Brain microvascular endothelial cell (primary cell): Measurements from ENCODE around the gene UTRN.

ENCODE experiments used
- DNase-seq: peaks from one replicate; pipeline ENCODE4 v3.0.0-alpha.2; 2020
- H3K27ac ChIP-seq: fragments of 250-450 bp; sonication (Bioruptor Pico); 2 replicates; pipeline ENCODE4 v1.5.1; 2020; ENCODE audit warnings: mild to moderate bottlenecking, moderate library complexity
- H3K27me3 ChIP-seq: fragments of 250-450 bp; sonication (Bioruptor Pico); replicated peaks from 2 replicates; pipeline ENCODE4 v1.5.1; 2020; ENCODE audit warnings: mild to moderate bottlenecking
- H3K36me3 ChIP-seq: fragments of 250-450 bp; sonication (Bioruptor Pico); replicated peaks from 2 replicates; pipeline ENCODE4 v1.5.1; 2020; ENCODE audit warnings: mild to moderate bottlenecking
- H3K4me3 ChIP-seq: 2 replicates; pipeline ENCODE4 v1.5.1; 2011; ENCODE audit warnings: low read depth, mild to moderate bottlenecking, control low read depth, low read length, moderate library complexity
- in situ Hi-C: cut with HindIII; loops from 2 replicates; pipeline ENCODE4 v1.10.0; 2017; ENCODE audit warnings: low sequenced_read_pairs, low pct_ligation_motif_present
- TF ChIP-seq, protein P1 (sequence below): IDR thresholded peaks from 2 replicates; pipeline ENCODE4 v1.5.1; 2011; ENCODE audit warnings: low read depth, mild to moderate bottlenecking, moderate library complexity, low read length, control low read depth, inconsistent platforms; ENCODE audit errors: missing control alignments

Gene UTRN

DNA sequence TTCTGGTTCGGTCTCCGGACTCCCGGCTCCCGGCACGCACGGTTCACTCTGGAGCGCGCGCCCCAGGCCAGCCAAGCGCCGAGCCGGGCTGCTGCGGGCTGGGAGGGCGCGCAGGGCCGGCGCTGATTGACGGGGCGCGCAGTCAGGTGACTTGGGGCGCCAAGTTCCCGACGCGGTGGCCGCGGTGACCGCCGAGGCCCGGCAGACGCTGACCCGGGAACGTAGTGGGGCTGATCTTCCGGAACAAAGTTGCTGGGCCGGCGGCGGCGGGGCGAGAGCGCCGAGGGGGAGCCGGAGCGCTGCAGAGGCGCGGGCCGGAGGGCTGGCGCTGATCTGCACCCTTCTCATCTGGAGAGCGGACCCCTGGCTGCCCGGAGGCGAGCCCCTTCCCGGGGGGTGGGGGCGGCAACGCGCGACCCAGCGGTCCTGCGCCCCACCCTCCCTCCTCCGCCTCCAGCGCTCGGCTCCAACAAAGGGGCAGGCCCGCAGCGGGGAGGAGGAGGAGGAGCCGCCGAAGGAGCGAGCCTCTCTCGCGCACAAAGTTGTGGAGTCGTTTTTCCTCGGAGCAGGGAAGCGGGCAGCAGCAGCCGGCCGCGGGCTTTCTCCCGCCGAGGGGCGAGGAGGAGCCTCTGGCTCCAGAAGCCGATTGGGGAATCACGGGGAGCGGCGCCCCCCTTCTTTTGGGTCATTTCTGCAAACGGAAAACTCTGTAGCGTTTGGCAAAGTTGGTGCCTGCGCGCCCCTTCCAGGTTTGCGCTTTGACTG, at the start of gene UTRN:
UTRN (plus strand) TSS at position 553 of the 765 bp plus-strand sequence. CDS start 6,494 bp downstream, outside the sequence.
- TF ChIP-seq, protein P1, sequence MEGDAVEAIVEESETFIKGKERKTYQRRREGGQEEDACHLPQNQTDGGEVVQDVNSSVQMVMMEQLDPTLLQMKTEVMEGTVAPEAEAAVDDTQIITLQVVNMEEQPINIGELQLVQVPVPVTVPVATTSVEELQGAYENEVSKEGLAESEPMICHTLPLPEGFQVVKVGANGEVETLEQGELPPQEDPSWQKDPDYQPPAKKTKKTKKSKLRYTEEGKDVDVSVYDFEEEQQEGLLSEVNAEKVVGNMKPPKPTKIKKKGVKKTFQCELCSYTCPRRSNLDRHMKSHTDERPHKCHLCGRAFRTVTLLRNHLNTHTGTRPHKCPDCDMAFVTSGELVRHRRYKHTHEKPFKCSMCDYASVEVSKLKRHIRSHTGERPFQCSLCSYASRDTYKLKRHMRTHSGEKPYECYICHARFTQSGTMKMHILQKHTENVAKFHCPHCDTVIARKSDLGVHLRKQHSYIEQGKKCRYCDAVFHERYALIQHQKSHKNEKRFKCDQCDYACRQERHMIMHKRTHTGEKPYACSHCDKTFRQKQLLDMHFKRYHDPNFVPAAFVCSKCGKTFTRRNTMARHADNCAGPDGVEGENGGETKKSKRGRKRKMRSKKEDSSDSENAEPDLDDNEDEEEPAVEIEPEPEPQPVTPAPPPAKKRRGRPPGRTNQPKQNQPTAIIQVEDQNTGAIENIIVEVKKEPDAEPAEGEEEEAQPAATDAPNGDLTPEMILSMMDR = no peak
- Histone ChIP-seq H3K27ac (peak within 1 kb of the TSS; percentile 72), H3K36me3 (no peaks in the 10 kb centered on the region), H3K27me3 (no peaks in the 10 kb centered on the region), H3K4me3 (peak within 1 kb of the TSS; percentile 85)
- DNase-seq = peak; percentile 77
- in situ Hi-C loops = loop anchor here (25.0 kb wide), 1 partner anchor 173 kb away; no protein-coding TSS in a partner anchor

DNA sequence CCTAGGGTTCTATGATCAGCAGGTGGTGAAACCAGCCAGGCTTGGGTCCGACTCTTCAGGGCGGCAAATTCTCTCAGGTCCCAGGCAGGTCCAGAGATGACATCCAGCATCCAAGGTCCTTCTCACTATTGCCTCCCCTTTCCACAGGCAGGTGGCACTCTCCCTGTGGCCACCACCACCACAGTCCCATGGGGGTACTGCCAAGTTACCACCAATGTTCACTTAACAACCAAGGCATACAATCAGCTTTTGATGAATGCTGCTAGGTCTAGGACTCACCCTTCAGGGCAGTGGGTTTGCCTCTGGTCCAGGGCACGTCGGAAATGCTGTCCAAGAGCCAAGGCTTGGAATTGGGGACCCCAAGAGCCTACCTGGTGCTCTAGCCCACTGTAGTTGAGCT, 40.4 kb upstream of the UTRN start:
- Histone ChIP-seq H3K27ac (no peak overlapping the region), H3K27me3 (no peaks in the 10 kb centered on the region), H3K36me3 (no peaks in the 10 kb centered on the region), H3K4me3 (no peak overlapping the region)
- in situ Hi-C loops = no loop called here
- TF ChIP-seq, protein P1 = no peak
- DNase-seq = no peak

GRCh38 chr6:144246988-144247387, 38.1 kb upstream of the UTRN start:
- H3K27me3 ChIP-seq = no peaks in the 10 kb centered on the region
- in situ Hi-C loops = no loop called here
- H3K27ac ChIP-seq = no peak overlapping the region
- DNase-seq = no peak
- no peaks in the 10 kb centered on the region for H3K36me3 ChIP-seq
- TF ChIP-seq, protein P1 = no peak
- no peak overlapping the region for H3K4me3 ChIP-seq

GRCh38 chr6:144248003-144248402, 37.1 kb upstream of the UTRN start:
- H3K36me3 ChIP-seq = no peaks in the 10 kb centered on the region
- DNase-seq = no peak
- TF ChIP-seq, protein P1 = no peak
- no peak overlapping the region for H3K4me3 ChIP-seq
- H3K27ac ChIP-seq = no peak overlapping the region
- H3K27me3 ChIP-seq = no peaks in the 10 kb centered on the region
- in situ Hi-C loops = no loop called here

DNA sequence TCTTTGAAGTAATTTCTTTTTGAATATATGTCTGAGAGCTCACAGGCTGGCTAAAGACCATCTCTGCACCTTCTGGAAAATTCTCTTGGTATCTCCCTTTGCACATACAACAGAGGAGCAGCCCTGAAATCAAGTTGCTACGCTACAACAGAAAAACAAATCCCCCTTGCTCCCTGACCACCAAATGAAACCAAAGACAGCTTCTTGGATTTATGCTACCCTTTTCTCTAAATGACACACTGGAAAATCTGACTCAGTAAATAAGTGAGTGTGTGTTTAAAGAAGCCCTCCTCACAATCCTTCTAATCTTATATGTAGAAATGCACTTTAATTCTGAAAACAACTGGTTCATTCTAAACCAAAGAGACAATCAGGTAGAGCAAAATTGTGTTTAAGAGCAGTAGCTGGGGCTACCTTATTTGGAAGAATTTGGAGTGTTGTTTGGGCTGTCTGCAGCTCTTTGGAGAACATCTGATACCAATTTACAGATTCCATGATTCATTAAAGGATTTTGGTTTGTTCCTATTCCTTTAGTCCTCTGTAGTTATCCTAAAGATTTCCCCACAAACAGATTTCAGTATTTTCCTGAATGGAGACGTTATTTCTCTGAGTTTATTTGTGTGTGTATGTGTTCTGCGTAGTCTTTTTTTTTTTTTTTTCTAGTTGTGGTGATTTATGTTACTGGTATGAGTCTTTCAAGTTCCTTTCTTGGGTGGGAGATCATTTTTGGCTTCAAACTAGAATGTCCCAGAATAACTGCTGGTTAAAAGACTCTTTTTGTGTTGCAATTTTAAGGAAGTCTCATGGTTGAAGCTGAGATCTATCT, 36.4 kb upstream of the UTRN start:
- in situ Hi-C loops = no loop called here
- H3K4me3 ChIP-seq = no peak overlapping the region
- H3K27me3 ChIP-seq = no peaks in the 10 kb centered on the region
- TF ChIP-seq, protein P1 = no peak
- peak; percentile 38 for DNase-seq
- no peaks in the 10 kb centered on the region for H3K36me3 ChIP-seq
- peak overlapping the region; percentile 18 for H3K27ac ChIP-seq
